B cell (primary cell): ENCODE measurements around the gene CYREN. TPM values are rescaled to one million over a fixed set of nuclear protein-coding genes. Genes with fewer than 3 reads are reported as not detected.

Source experiments
- ATAC-seq: fragments of 200-7000 bp; cut with Tn5 transposase; one replicate; pipeline ENCODE4 v1.10.0; 2021; ENCODE audit warnings: low read depth, mild to moderate bottlenecking, moderate number of reproducible peaks, moderate library complexity
- CTCF ChIA-PET: fragments of 350-600 bp; sonication (Branson Sonifier 250); formaldehyde crosslinking; loops from one replicate; lab custom pipeline; 2021; ENCODE audit warnings: antibody characterized with exemption, inconsistent platforms; lab: Charles Lee
- POLR2A ChIA-PET: fragments of 350-600 bp; sonication (Branson Sonifier 250); formaldehyde crosslinking; loops from one replicate; lab custom pipeline; 2021; ENCODE audit warnings: antibody characterized with exemption; lab: Charles Lee
- DNase-seq: peaks from one replicate; pipeline ENCODE4 v3.0.0; 2013
- H2AFZ ChIP-seq: 2 replicates; pipeline ENCODE4 v1.6.1; 2012; ENCODE audit warnings: mild to moderate bottlenecking, low read depth, low read length; ENCODE audit not compliant: insufficient read depth, poor library complexity, severe bottlenecking
- H3K27ac ChIP-seq, 2 donors: 1 replicate in 1 of 2; 2 replicates in 1 of 2; pipeline ENCODE4 v1.5.1; 2012 to 2013; ENCODE audit warnings: low read length in 2 of 2, mild to moderate bottlenecking in 2 of 2, moderate library complexity in 1 of 2
- H3K27me3 ChIP-seq, 4 experiments: fragments of 200-600 bp in 1 of 4; sonication (generic) in 1 of 4; replicated peaks in 1 of 4; 1 replicate in 2 of 4; 2 replicates in 2 of 4; pipeline versions ENCODE4 v1.6.1 to v1.7.0; 2013 to 2016; ENCODE audit warnings: low read length in 3 of 4, mild to moderate bottlenecking in 2 of 4, mixed read lengths in 1 of 4, moderate library complexity in 1 of 4; ENCODE audit not compliant: insufficient read depth in 4 of 4, control insufficient read depth in 3 of 4; ENCODE audit errors: control extremely low read depth in 1 of 4
- H3K36me3 ChIP-seq, 2 experiments: replicated peaks in 1 of 2; 1 replicate in 1 of 2; 2 replicates in 1 of 2; pipeline versions ENCODE4 v1.6.1 to v1.7.1; 2013; ENCODE audit warnings: low read length in 1 of 2; ENCODE audit not compliant: insufficient read depth in 2 of 2, control insufficient read depth in 1 of 2; ENCODE audit errors: control extremely low read depth in 1 of 2, extremely low read depth in 1 of 2
- H3K4me1 ChIP-seq, 2 donors: fragments of 200-600 bp in 1 of 2; sonication (generic) in 1 of 2; 1 replicate in 1 of 2; 2 replicates in 1 of 2; pipeline versions ENCODE4 v1.5.1 to v1.6.1; 2013 to 2017; ENCODE audit warnings: low read length in 2 of 2; ENCODE audit not compliant: control insufficient read depth in 2 of 2, insufficient read depth in 2 of 2
- H3K4me2 ChIP-seq: replicated peaks from 2 replicates; pipeline ENCODE3; 2012; ENCODE audit warnings: mild to moderate bottlenecking, low read depth, low read length; ENCODE audit not compliant: poor library complexity, severe bottlenecking
- H3K4me3 ChIP-seq, 5 experiments: fragments of 200-600 bp in 1 of 5; sonication (generic) in 1 of 5; 1 replicate in 3 of 5; 2 replicates in 2 of 5; pipeline versions ENCODE4 v1.5.1 to v1.7.0; 2011 to 2016; ENCODE audit warnings: low read length in 4 of 5, mild to moderate bottlenecking in 4 of 5, low read depth in 2 of 5, control low read depth in 1 of 5, moderate library complexity in 1 of 5; ENCODE audit not compliant: insufficient read depth in 1 of 5; ENCODE audit errors: control extremely low read depth in 1 of 5, extremely low read depth in 1 of 5
- H3K79me2 ChIP-seq: fragments of 200-600 bp; sonication (generic); one replicate; pipeline ENCODE4 v1.6.0; 2016; ENCODE audit warnings: low read length; ENCODE audit not compliant: control insufficient read depth, insufficient read depth
- H3K9ac ChIP-seq: fragments of 200-600 bp; sonication (generic); 2 replicates; pipeline ENCODE4 v1.6.1; 2017; ENCODE audit warnings: mild to moderate bottlenecking, low read length, moderate library complexity
- H3K9me3 ChIP-seq, 3 donors: one replicate each; pipeline versions ENCODE4 v1.6.1 to v1.7.1; 2013; ENCODE audit warnings: low read length in 2 of 3; ENCODE audit not compliant: control insufficient read depth in 2 of 3, insufficient read depth in 1 of 3; ENCODE audit errors: control extremely low read depth in 1 of 3
- H4K20me1 ChIP-seq: 2 replicates; pipeline ENCODE4 v1.6.0; 2012; ENCODE audit warnings: mild to moderate bottlenecking, low read length; ENCODE audit not compliant: insufficient read depth, control insufficient read depth, poor library complexity, severe bottlenecking
- H3K27ac Mint-ChIP-seq: one replicate; pipeline ENCODE4 v1.8.0; 2021; ENCODE audit warnings: mixed read lengths
- H3K27me3 Mint-ChIP-seq: one replicate; pipeline ENCODE4 v1.8.0; 2021; ENCODE audit warnings: mixed read lengths
- H3K4me1 Mint-ChIP-seq: one replicate; pipeline ENCODE4 v1.8.0; 2021; ENCODE audit warnings: mixed read lengths
- H3K4me3 Mint-ChIP-seq: one replicate; pipeline ENCODE4 v1.8.0; 2021; ENCODE audit warnings: mixed read lengths
- H3K9me3 Mint-ChIP-seq: one replicate; pipeline ENCODE4 v1.8.0; 2022; ENCODE audit warnings: mixed read lengths; ENCODE audit not compliant: insufficient read depth
- EZH2 ChIP-seq: IDR thresholded peaks from 2 replicates; pipeline ENCODE4 v1.6.1; 2012; ENCODE audit warnings: borderline replicate concordance, low read depth, mild to moderate bottlenecking, moderate library complexity, low read length; ENCODE audit not compliant: insufficient read depth, poor library complexity, severe bottlenecking
- WGBS: methylation state at CpG from one replicate; pipeline ENCODE4 v1.1.5; 2013; ENCODE audit warnings: missing lambda C conversion rate; ENCODE audit not compliant: insufficient coverage; 5-methylcytosine and 5-hydroxymethylcytosine counted together
- intact Hi-C: fragments of 100-400 bp; cut with micrococcal nuclease; formaldehyde crosslinking; loops from one replicate; pipeline ENCODE4 v1.10.0; 2022
- polyA plus RNA-seq: library from polyadenylated mRNA; depleted of rRNA; stranded (reverse); fragments of >200 nt; gene quantifications from 2 replicates; pipeline ENCODE4 v1.2.3, GENCODE V29; 2012
- total RNA-seq, 2 donors: library from RNA; stranded (reverse); fragments of 120-200 nt in 1 of 2; gene quantifications; 1 replicate in 1 of 2; 2 replicates in 1 of 2; pipeline versions ENCODE4 v1.2.3 to v1.2.4, GENCODE V29; 2013 to 2022
- TF ChIP-seq, protein P1 (sequence below): fragments of 200-600 bp; IDR thresholded peaks from one replicate; pipeline ENCODE4 v1.8.0; 2022; ENCODE audit warnings: antibody characterized with exemption, mild to moderate bottlenecking

The CYREN gene
- total and polyA plus RNA-seq, 2 donors (not counting 1 experiment from before 2014, with no cell fraction given), result 19.2 to 54.6 TPM

DNA sequence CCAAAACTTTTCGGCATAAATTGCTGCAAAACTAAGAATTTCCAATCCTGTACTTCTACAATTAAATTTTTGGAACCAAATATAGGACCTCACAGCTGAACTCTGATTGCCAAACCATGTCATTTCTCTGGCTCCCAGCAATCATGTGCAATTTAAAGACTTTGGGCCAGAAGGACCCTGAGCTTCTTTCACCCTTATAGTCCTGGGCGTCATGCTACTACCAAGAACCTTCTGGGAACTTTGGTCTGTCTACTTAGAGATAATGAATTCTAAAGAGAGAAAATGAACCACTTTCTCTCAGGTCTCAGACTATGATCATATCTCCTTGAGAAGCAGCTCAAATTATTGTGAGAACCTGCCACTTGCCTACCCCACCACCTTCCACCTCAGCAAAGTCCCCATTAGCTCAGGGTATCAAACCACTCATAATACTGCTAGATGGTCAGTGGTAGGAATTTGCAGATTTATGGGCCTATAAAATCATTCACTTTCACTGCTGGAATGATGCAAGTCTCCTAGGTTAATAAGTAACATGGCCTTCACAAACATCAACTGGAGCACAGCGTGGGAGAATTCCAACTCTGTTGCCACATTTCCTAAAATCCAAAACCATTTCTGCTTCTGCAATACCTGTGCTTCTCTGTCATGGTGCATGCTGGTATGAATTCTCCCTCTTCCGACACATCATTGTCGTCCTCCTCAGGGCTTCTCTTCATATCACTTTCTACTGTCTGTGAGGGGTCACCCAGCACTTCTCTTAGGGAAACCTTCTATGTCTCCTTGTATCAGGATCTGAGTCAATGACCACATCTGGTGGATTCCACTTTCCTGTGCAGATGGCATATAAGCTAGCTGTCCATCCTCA is 47.4 kb upstream of the CYREN start:
- ATAC-seq (no peak), DNase-seq (no peak)
- Mint-ChIP-seq H3K9me3 (peaks cover 2% of the 10 kb centered on the region), H3K27ac (no peak overlapping the region), H3K4me3 (no peak overlapping the region), H3K27me3 (no peaks in the 10 kb centered on the region), H3K4me1 (no peaks in the 10 kb centered on the region)
- no peaks in the 10 kb centered on the region for H3K79me2 ChIP-seq
- no peaks in the 10 kb centered on the region for H3K27me3 ChIP-seq
- no peak overlapping the region for H2AFZ ChIP-seq
- TF ChIP-seq EZH2, result no peak
- TF ChIP-seq, protein P1, sequence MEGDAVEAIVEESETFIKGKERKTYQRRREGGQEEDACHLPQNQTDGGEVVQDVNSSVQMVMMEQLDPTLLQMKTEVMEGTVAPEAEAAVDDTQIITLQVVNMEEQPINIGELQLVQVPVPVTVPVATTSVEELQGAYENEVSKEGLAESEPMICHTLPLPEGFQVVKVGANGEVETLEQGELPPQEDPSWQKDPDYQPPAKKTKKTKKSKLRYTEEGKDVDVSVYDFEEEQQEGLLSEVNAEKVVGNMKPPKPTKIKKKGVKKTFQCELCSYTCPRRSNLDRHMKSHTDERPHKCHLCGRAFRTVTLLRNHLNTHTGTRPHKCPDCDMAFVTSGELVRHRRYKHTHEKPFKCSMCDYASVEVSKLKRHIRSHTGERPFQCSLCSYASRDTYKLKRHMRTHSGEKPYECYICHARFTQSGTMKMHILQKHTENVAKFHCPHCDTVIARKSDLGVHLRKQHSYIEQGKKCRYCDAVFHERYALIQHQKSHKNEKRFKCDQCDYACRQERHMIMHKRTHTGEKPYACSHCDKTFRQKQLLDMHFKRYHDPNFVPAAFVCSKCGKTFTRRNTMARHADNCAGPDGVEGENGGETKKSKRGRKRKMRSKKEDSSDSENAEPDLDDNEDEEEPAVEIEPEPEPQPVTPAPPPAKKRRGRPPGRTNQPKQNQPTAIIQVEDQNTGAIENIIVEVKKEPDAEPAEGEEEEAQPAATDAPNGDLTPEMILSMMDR, result no peak
- H4K20me1 ChIP-seq, result no peaks in the 10 kb centered on the region
- intact Hi-C loops, result no loop called here
- peaks cover 0 to 3% (median 0%) of the 10 kb centered on the region in 3 donors for H3K9me3 ChIP-seq
- no peak overlapping the region for H3K27ac ChIP-seq
- 100% methylated on average over 4 of the region's 5 CpGs for whole genome bisulfite sequencing
- no peaks in the 10 kb centered on the region for H3K36me3 ChIP-seq
- H3K4me3 ChIP-seq, result no peak overlapping the region
- no peak overlapping the region for H3K4me2 ChIP-seq
- no peak overlapping the region for H3K9ac ChIP-seq
- CTCF ChIA-PET, result interaction anchor here (1.6 kb wide), 1 partner anchor 9 kb away, joined by 4 read pairs; no protein-coding TSS in a partner anchor
- POLR2A ChIA-PET, result no interaction called here
- no peaks in the 10 kb centered on the region for H3K4me1 ChIP-seq

- ATAC-seq, result no peak
- no peak overlapping the region for H2AFZ ChIP-seq
- no peak for DNase-seq
- no peak overlapping the region for H3K4me2 ChIP-seq
- H3K4me1 Mint-ChIP-seq, result peaks cover 8% of the 10 kb centered on the region
- no peaks in the 10 kb centered on the region for H3K36me3 ChIP-seq
- H3K27me3 ChIP-seq, result no peaks in the 10 kb centered on the region
- H4K20me1 ChIP-seq, result no peaks in the 10 kb centered on the region
- H3K27ac Mint-ChIP-seq, result no peak overlapping the region
- H3K4me3 Mint-ChIP-seq, result no peak overlapping the region
- H3K9ac ChIP-seq, result no peak overlapping the region
- no peaks in the 10 kb centered on the region for H3K27me3 Mint-ChIP-seq
- peaks cover 2% of the 10 kb centered on the region for H3K9me3 Mint-ChIP-seq
- H3K27ac ChIP-seq, result no peak overlapping the region
- POLR2A ChIA-PET, result no interaction called here
- TF ChIP-seq, protein P1, result no peak
- TF ChIP-seq EZH2, result no peak
- no peaks in the 10 kb centered on the region for H3K9me3 ChIP-seq
- peaks cover 4 to 5% of the 10 kb centered on the region in 2 donors for H3K4me1 ChIP-seq
- WGBS, result 87% methylated on average over 3 of the region's 3 CpGs
- no peak overlapping the region for H3K4me3 ChIP-seq
- CTCF ChIA-PET, result no interaction called here
- intact Hi-C loops, result no loop called here
- H3K79me2 ChIP-seq, result peaks cover 4% of the 10 kb centered on the region
Measured at GRCh38 chr7:135215698-135216097, 45.2 kb upstream of the CYREN start.
